ENCODE measurements around the gene UBE3C.
"Not testable (repeated sequence)": the region's sequence is repeated elsewhere in the genome, so short reads cannot be mapped to it uniquely, and the experiment has no call there.

UBE3C gene

DNA sequence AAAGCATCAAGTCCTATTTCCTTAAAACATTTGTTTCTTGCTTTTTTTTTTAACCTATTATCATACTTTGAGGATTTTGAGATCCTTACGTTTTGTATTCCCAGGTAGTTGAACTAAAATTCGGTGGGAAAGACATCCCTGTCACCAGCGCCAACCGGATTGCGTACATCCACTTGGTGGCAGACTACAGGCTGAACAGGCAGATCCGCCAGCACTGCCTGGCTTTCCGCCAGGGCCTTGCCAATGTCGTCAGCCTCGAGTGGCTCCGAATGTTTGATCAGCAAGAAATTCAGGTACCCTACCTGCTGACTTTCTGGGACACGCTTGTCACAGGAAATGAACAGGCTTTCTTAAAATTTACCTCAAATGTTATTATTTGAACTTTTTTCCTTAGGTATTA, 115.1 kb downstream of the UBE3C start:
- Histone ChIP-seq H3K4me2 (ENCODE audit: low read length) (no peak overlapping the region), H4K20me1 (ENCODE audit: insufficient read depth, low read length) (no peaks in the 10 kb centered on the region), H3K79me2 (ENCODE audit: low read length) (no peaks in the 10 kb centered on the region), H3K4me1 (ENCODE audit: low read length) (no peaks in the 10 kb centered on the region), H3K9me3 (ENCODE audit: insufficient read depth, low read length) (no peaks in the 10 kb centered on the region), H3K27me3 (ENCODE audit: low read depth, low read length) (no peaks in the 10 kb centered on the region), H3K4me3 (ENCODE audit: low read length) (no peak overlapping the region), H3K27ac (ENCODE audit: low read length) (no peak overlapping the region), H3K36me3 (replicated peaks; ENCODE audit: low read depth, low read length) (peaks cover 50% of the 10 kb centered on the region), H3K9ac (ENCODE audit: low read length) (no peak overlapping the region), H2AFZ (ENCODE audit: low read depth, low read length) (no peak overlapping the region)
- TF ChIP-seq, protein P1, sequence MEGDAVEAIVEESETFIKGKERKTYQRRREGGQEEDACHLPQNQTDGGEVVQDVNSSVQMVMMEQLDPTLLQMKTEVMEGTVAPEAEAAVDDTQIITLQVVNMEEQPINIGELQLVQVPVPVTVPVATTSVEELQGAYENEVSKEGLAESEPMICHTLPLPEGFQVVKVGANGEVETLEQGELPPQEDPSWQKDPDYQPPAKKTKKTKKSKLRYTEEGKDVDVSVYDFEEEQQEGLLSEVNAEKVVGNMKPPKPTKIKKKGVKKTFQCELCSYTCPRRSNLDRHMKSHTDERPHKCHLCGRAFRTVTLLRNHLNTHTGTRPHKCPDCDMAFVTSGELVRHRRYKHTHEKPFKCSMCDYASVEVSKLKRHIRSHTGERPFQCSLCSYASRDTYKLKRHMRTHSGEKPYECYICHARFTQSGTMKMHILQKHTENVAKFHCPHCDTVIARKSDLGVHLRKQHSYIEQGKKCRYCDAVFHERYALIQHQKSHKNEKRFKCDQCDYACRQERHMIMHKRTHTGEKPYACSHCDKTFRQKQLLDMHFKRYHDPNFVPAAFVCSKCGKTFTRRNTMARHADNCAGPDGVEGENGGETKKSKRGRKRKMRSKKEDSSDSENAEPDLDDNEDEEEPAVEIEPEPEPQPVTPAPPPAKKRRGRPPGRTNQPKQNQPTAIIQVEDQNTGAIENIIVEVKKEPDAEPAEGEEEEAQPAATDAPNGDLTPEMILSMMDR (IDR thresholded peaks at IDR 0.05; ENCODE audit: low read depth, low read length), result no peak
- no peak for TF ChIP-seq EZH2phosphoT487 (IDR thresholded peaks at IDR 0.05; ENCODE audit: low read depth)

DNA sequence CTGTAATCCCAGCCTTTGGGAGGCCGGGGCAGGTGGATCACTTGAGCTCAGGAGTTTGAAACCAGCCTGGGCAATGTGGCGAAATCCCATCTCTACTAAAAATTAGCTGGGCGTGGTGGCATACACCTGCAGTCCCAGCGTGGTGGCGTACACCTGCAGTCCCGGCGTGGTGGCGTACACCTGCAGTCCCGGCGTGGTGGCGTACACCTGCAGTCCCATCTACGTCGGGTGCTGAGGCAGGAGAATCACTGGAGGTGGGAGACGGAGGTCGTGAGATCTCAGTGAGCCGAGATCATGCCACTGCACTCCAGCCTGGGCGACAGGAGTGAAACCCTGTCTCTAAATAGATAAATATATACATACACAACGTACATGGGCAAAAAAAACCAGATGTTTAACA, 116.1 kb downstream of the UBE3C start:
- H3K9ac ChIP-seq (ENCODE audit: low read length); H3K9me3 ChIP-seq (ENCODE audit: insufficient read depth, low read length); H3K79me2 ChIP-seq (ENCODE audit: low read length); H3K4me3 ChIP-seq (ENCODE audit: low read length); H3K4me1 ChIP-seq (ENCODE audit: low read length); H3K4me2 ChIP-seq (ENCODE audit: low read length); H3K27ac ChIP-seq (ENCODE audit: low read length); H3K27me3 ChIP-seq (ENCODE audit: low read depth, low read length); H4K20me1 ChIP-seq (ENCODE audit: insufficient read depth, low read length); H2AFZ ChIP-seq (ENCODE audit: low read depth, low read length): not testable (repeated sequence)
- peaks cover 51% of the 10 kb centered on the region for H3K36me3 ChIP-seq (replicated peaks; ENCODE audit: low read depth, low read length)

DNA sequence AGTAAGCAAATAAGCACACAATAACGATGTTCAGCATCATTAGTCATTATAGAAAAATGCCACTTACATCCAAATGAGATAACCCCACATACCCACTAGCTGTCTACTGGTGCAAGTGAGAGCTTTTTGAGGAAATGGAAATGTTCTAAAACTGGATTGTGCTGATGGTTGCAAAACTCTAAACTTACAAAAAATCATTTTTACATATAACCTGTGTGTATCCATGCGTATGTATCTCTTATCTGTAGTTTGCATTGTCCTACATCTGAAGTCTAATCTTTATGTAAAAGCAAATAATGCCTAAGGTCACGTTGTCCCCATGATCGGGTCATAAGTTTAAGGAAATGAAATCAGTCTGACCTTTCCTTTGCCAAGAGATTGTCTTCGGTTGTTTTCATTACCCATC, 116.5 kb downstream of the UBE3C start:
- Histone ChIP-seq H3K27ac (ENCODE audit: low read length) (no peak overlapping the region), H3K4me1 (ENCODE audit: low read length) (no peaks in the 10 kb centered on the region), H3K36me3 (replicated peaks; ENCODE audit: low read depth, low read length) (peaks cover 55% of the 10 kb centered on the region), H3K79me2 (ENCODE audit: low read length) (no peaks in the 10 kb centered on the region), H4K20me1 (ENCODE audit: insufficient read depth, low read length) (no peaks in the 10 kb centered on the region), H3K9ac (ENCODE audit: low read length) (no peak overlapping the region), H2AFZ (ENCODE audit: low read depth, low read length) (no peak overlapping the region), H3K4me3 (ENCODE audit: low read length) (no peak overlapping the region), H3K4me2 (ENCODE audit: low read length) (no peak overlapping the region), H3K9me3 (ENCODE audit: insufficient read depth, low read length) (no peaks in the 10 kb centered on the region), H3K27me3 (ENCODE audit: low read depth, low read length) (no peaks in the 10 kb centered on the region)
- TF ChIP-seq EZH2phosphoT487 (IDR thresholded peaks at IDR 0.05; ENCODE audit: low read depth), result no peak
- TF ChIP-seq, protein P1 (IDR thresholded peaks at IDR 0.05; ENCODE audit: low read depth, low read length), result no peak

DNA sequence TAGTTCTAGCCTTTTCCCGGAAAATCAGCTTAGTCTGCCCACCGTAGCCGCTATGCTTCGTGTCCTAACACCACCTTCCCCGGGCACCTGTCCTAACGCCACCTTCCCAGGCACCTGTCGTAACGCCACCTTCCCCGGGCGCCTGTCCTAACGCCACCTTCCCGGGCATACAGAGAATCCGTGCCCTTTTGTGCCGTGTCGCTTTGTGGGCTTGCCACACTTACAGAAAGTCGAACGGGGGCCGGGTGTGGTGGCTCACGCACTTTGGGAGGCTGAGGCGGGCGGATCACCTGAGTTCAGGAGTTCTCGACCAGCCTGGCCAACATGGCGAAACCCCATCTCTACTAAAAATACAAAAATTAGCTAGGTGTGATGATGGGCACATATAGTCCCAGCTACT, 124.4 kb downstream of the UBE3C start:
- H3K4me1 ChIP-seq (ENCODE audit: low read length), result no peaks in the 10 kb centered on the region
- no peak overlapping the region for H2AFZ ChIP-seq (ENCODE audit: low read depth, low read length)
- TF ChIP-seq, protein P1 (IDR thresholded peaks at IDR 0.05; ENCODE audit: low read depth, low read length), result no peak
- no peak for TF ChIP-seq EZH2phosphoT487 (IDR thresholded peaks at IDR 0.05; ENCODE audit: low read depth)
- H3K9ac ChIP-seq (ENCODE audit: low read length), result no peak overlapping the region
- H4K20me1 ChIP-seq (ENCODE audit: insufficient read depth, low read length), result no peaks in the 10 kb centered on the region
- H3K79me2 ChIP-seq (ENCODE audit: low read length), result no peaks in the 10 kb centered on the region
- no peaks in the 10 kb centered on the region for H3K27me3 ChIP-seq (ENCODE audit: low read depth, low read length)
- no peak overlapping the region for H3K4me3 ChIP-seq (ENCODE audit: low read length)
- H3K27ac ChIP-seq (ENCODE audit: low read length), result no peak overlapping the region
- no peak overlapping the region for H3K4me2 ChIP-seq (ENCODE audit: low read length)
- H3K36me3 ChIP-seq (replicated peaks; ENCODE audit: low read depth, low read length), result peaks cover 51% of the 10 kb centered on the region
- no peaks in the 10 kb centered on the region for H3K9me3 ChIP-seq (ENCODE audit: insufficient read depth, low read length)

DNA sequence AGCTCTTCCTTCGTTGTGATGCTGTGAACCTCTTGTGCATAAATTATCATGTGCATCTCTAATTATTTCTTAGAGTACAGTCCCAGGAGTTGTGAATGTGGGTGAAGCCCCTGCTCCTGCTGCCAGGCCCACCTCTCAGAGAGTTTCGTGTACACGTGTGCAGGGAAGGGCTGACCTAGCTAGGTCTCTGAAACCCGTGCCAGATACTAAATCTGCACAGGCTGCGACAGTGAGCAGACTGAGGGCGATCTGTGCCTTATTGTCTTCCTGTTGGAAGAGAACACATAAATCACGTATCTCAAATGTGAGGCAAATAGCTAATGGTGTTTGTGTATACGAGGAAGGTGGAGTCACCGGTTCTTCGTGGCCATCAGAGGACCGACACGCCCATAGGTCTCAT, 126.3 kb downstream of the UBE3C start:
- H3K79me2 ChIP-seq (ENCODE audit: low read length), result no peaks in the 10 kb centered on the region
- no peak overlapping the region for H3K4me3 ChIP-seq (ENCODE audit: low read length)
- no peaks in the 10 kb centered on the region for H3K27me3 ChIP-seq (ENCODE audit: low read depth, low read length)
- H4K20me1 ChIP-seq (ENCODE audit: insufficient read depth, low read length), result no peaks in the 10 kb centered on the region
- no peak overlapping the region for H2AFZ ChIP-seq (ENCODE audit: low read depth, low read length)
- no peak overlapping the region for H3K9ac ChIP-seq (ENCODE audit: low read length)
- H3K4me2 ChIP-seq (ENCODE audit: low read length), result no peak overlapping the region
- TF ChIP-seq, protein P1 (IDR thresholded peaks at IDR 0.05; ENCODE audit: low read depth, low read length), result no peak
- no peak for TF ChIP-seq EZH2phosphoT487 (IDR thresholded peaks at IDR 0.05; ENCODE audit: low read depth)
- H3K27ac ChIP-seq (ENCODE audit: low read length), result no peak overlapping the region
- H3K9me3 ChIP-seq (ENCODE audit: insufficient read depth, low read length), result no peaks in the 10 kb centered on the region
- peaks cover 53% of the 10 kb centered on the region for H3K36me3 ChIP-seq (replicated peaks; ENCODE audit: low read depth, low read length)
- H3K4me1 ChIP-seq (ENCODE audit: low read length), result no peaks in the 10 kb centered on the region
